GM21390 (cell line): Measurements from ENCODE around the gene SRP14.
"Not testable (repeated sequence)": the region's sequence is repeated elsewhere in the genome, so short reads cannot be mapped to it uniquely, and the experiment has no call there.

Experiments used
- ATAC-seq: cut with Tn5 transposase; IDR thresholded peaks from one replicate; pipeline ENCODE4 v1.9.1; 2021; ENCODE audit not compliant: unreplicated experiment

The SRP14 gene

DNA sequence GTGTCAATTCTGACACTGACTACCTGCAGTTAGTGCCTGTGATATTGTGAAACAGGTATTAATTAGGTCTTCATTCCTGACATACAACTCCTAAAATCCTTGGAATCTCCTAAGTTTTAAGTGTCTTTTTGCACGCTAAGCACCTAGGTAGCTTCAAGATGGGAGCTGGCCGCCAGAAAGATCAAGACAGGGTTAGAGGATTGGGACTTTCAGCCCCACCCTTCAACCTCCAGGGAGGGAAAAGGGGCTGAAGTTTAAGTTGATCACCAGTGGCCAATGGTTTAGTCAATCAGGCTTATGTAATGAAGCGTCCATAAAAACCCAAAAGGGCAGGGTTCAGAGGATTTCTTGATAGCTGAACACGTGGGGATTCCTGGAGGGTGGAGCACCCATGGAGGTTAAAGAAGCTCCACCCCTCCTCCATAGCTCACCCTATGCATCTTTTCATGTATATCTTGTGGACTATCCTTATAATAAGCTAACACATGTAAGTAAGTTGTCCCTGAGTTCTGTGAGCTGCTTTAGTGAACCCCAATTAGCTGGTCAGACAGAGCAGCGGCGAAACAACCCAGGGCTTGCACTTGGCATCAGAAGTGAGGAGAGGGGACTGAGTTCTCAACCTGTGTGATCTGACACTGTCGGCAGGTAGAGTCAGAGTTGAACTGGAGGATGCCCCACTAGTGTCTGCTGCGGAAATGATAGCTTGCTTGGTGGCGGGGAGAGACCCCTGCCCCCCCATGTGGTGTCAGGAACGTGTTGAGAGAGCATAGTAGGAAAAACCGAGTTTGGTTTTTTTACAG lies 12.8 kb upstream of the SRP14 start:
- no peak for ATAC-seq

DNA sequence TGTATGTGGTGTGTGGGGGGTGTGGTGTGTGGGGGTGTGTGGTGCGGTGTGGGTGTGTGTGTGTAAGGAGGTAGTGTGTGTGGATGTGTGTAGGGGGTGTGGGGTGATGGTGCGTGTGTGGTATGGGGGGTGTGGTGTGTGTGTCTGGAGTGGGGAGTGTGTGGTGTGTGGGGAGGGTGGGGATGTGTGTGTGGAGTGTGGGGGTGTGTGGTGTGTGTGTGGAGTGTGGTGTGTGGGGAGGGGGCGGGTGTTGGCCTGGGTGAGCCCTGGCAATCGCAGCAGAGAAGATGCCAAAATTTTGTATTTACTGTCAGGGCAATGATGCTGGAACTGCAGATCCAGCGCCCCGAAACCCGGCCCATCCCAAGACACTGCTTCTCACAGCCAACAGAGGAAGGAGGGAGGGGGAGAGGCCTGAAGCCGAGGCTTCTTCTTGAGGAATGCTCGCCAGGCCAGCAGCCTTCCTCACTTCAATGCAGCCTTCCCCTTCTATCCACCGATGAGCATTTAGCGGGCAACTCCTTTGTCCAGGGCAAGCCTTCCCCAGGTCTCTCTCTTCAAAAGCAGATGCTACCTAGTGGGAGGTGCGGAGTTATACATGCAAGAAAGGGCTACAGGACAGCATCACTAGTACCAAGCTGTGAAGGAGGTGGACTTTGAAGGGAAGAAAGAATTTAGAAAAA lies 11.9 kb upstream of the SRP14 start:
- no peak for ATAC-seq

DNA sequence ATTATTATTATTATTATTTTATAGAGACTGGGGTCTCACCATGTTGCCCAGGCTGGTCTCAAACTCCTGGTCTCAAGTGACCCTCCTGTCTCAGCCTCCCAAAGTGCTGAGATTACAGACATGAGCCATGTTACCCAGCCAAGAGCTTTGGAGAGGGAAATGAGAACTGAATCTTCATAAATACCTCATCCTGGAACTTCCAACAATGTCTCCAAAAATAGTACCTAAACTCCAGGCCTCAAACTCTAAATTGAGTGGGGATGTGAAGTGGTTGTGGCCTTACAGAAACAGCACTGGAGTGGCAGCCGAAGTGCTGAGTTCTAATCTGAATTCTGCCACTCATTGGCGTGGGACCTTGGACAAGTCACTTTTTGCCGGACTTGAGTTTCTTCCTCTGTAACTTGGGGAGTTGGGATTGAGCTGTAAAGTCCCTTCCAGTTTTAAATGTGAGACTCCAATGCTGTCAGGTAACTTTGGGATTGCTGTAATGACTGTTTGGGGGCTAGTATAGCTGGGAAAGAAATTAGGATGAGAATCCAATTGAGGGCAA lies 10.0 kb upstream of the SRP14 start:
- no peak for ATAC-seq

DNA sequence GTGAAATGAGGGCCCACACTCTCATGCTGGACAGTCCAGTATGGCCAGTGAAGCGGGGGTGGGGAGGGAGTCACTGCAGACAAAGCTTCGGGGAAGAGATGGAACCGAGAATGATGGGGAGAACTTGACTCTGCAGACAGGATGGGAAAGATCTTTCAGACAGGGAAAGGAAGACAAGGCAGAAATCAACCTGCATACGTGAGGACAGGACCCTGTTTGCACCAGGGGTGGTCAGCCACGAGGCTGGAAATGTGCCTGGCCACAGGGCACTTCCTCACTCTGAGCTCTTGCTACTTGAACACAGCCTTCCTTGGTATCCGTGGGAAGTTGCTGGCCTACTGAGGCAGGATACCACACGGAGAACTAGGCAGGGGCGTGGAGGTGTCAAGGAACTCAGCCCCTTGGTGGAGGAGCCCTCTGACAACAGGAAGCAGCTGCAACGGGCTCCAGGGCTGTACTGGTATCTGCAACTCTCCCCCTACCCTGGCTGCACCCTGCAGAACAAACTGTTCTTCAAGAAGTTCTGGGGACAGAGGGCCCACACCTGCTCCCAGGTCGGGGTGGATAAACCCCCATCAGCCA lies 9.3 kb upstream of the SRP14 start:
- no peak for ATAC-seq

DNA sequence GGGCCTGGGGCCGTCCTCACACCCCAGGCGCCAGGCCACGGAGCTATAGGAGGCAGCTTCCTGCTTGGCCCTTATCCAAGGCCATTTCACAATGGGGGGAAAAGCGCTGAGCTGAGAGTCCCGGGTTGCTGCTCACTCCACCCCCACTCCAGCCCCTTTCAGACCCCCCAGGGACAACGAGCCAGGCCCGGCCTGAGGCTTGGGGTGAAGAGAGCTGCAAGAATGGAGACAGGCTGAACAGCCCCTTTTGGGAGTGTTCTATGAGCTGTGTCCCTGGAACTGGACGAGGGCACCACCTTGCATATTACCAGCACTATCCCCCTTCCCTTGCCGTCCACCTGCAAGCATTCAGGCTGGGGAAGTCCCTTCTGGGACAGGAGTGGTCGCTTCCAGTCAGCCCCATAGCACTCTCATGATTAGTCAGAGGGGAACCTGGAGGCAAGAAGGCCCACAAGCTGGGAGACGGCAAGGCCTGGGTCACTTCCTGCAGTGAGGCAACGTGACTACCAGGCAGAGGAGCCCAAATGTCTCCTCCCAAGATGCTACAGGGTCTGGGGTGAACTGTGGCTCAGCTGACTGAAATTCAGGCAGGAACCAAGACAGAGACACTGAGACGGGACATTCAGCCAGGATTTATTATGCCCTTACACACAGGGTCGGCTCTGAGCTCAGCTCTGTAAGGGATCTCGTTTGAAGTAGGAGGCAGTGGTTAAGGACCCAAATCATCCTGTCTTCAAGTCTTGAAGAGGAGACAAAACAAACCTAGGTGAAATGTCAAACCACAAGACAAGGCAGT lies 8.6 kb upstream of the SRP14 start:
- peak; percentile 58 for ATAC-seq

DNA sequence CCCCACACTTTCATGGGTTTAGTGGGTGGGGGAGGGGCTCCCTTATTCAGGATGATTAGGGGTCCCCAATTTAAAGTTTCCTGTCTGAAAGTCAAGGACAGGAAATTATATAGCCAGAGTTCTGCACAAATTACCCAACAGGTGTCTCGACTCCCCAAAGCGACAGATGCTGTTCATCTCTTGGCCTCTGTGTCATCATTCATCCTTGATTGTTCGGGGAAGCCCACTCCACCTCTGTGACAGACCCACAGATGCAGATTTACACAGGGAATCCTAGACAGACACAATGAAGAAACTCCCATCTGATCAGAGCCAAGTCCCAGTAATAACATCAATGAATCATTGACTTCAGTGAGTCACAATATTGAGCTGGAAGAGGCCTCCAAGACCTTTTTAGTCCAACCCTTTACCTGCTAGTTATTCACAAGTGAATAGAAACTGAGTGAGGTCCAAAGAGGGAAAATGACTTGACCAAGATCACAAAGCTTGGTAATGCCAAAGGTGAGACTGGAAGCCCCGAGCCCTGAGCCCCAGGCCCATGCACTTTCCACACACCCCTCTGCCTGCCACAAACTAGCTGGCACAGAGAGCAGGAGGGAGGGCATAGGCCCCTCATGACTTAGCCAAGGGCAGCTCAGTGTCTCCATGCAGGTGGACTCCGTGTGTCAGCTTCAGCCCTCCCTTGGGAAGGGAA lies 7.9 kb upstream of the SRP14 start:
- no peak for ATAC-seq

DNA sequence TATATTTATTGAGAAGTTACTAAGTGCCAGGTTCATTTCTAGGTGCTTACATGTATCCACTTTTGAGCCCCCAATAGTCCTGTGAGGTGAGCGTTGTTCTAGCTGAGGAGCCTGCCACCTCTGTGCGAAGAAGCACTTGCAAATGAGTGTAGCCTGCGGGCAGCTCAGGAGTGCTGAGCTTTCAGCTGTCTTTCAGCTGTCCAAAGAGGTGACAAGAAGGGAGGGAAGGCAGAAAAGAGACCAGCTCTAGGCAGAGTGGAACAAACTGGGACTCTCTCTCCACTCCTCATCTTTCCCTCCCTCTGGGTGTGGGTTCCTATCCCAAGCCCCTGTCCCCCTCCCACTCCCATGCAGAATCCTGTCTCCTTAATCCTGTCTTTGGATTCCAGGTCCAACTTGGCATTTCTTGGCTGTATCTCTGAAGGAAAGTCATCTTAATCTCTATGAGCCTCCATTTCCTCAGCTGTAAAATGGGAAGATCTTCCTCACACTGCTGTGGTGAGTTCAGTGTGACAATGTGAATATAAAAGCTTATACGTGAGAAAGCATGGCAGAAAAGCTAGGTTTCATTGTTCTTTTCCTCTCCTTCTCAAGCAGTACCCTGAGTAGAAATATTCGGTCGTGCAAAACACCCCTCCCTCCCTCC lies 6.7 kb upstream of the SRP14 start:
- ATAC-seq, result no peak

DNA sequence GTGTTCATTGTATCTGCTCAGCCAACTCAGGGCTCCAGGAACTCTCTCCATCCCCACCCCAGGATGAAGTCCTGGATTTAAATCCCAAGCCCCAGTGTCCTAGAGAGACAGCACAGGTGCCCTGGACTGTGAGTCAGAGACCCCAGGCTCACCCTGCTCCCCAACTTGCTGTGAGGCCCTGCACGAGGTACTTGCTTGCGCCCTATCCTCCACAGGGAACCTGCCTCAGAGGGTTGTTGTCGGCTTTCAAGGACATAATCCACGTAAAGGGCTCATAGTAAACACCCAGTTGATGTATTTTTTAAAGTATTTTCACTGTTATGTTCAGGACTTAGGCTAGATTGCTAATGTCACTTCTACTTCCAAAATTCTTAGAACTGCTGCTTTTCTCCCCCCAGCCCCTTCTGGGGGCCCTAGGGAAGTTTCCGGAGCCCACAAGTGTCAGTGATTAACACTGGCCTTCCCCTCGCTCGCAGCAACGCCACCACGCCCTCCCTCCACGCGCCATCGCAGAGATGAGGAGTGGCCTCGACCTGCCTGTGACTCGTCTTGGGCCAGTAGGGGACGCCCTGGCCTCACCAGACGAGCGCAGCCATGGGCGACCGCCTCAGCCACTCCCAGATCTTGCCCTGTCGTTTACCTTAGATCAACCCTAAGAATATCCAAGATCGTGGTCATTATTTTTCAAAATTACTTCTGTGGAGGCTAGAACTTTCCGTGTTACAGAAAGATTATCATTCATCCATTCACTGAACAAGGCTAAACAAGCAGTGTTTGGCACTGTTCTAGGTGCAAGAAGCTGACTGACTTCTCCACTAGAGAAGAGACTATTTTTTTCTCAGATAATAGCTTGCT lies 6.0 kb upstream of the SRP14 start:
- ATAC-seq, result peak; percentile 58

DNA sequence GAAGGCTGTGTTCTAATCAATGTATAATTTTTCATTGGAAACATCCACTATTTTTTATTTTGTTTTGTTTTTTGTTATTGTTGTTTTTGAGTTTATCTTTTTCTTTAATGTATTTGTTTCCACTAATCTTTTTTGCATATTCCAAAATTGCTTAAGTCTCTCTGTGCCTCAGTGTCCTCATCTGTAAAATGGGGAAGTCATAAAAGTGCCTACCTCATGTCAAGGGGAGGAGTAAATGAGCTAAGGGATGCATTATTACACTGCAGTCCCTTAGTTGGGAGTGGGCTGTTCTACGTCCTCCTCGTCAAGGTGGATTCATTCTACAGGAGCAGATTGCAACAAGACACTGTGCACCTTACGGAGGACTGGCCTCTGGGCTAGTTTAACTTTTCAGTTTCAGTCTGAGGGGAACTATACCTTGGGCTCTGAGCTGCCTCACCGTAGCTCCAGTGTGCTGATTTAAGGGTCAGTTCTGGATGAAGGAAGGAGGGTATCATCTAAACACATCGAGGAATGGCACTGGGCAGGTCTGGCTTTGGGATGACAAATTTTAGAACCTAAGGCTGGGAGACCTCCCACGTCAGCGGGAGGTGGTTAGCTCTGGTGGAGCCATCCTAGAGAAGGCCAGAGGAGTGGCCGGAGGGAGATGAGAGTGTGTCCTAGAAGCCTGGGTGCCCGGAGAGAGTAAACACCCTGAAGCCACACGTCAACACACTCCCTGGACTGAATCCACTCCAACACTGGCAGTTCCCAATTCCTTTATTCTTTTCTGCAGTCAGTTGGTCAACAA lies 5.1 kb upstream of the SRP14 start:
- no peak for ATAC-seq

DNA sequence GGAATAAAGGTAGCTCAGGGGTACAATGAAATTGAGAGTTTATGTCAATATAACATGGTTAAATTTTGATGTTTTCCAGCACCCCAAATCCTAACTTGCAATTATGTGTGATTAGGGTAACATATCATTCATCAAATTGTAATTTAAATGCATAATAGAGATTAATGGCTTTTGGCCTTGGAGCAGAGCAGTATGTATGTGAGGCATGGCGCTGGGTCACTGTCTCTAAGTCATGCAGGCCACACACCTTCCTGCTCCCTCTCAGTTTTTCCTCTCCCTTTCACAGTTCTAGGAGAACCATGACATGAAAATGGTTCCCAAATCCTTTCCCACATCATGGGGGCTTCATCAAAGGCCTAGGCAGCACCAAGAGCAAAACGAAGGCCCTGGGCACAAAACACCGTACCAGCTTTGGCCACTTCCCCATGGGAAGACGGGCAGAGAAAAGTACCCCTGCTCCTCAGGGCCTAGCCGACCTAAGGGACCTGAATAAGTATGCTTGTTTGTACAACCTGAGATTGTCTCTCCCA lies 3.9 kb upstream of the SRP14 start:
- no peak for ATAC-seq

DNA sequence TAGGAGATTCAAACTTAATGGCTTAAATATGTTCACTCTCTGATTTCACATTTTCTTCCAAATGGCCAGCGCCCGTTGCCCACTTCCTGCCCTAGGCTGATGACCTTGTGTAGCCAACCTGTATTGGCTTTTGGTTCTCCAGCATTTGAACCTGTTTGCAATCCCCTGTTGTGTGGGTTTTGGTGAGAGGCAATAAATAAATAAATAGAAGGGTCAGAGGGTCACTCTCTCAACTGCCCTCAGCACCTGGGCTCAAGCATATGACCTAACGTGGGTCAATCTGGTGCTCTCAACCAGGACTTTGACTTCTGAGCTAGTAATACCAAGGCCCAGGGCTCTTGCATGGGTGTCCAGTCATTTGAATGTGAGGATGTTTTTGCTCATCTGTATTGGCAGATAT lies 1.8 kb upstream of the SRP14 start:
- no peak for ATAC-seq

DNA sequence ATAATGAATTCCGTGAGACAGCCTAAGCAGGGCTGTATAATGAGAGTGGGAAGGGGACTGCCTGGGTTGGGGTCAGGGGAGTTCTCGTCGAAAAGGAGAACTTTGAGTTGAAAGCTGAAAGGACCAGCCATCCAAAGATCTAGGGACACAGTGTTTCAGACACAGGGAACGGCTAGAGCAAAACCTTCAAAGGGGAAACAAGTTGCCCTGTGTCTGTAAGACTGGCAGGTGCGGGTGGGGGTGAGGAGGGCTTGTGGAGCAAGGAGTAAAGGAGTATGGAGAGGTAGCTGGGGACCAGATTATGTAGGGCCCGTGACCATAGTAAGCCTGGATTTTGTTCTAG lies 1.3 kb upstream of the SRP14 start:
- ATAC-seq, result no peak

DNA sequence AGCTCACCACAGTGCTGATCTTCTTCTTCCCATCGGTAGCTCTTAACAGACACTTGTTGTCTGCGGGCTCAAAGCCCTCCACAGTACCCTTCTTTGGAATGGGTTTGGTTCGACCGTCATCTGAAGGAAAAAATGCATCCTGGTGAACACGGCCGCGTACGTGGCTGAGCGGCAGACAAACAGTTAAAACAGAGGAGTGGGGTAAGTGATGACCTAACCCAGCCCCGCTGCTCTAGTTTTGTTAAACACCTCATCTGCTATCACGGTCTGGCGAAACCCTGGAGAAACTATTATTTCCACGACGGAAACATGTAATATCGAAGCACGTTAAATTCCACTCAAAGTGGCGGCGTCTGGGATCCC lies 725 bp downstream of the SRP14 start:
- no peak for ATAC-seq

DNA sequence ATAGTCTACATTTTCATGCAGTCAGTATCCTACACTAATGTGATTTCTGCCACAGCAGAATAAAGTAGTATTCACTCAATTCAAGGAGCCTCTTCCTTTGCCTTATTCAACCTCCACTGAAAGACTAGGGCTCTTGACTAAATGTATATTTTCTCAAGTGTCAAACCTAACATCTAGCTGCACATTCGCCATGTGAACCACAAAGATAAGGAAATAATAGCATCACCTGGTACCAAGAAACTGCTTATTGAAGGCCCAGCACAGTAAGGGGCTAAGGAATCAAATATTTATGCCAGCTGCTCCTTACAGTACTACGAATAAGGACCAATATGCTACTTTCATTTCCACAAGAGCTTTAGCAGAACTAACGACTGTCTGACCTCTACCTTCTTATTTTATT lies 1.3 kb downstream of the SRP14 start:
- no peak for ATAC-seq

DNA sequence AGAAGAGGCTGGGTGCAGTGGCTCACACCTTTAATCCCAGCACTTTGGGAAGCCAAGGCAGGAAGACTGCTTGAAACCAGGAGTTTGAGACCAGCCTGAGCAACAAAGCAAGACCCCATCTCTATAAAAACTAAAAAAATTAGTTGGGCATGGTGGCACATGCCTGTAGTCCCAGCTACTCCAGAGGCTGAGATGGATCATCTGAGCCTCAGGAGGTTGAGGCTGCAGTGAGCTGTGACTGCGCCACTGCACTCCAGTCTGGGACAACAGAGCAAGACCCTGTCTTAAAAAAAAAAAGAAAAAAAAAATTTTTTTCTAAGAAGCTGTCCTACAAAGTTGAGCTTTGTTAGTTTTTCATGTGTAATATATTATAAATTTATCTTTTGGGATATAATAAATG lies 3.8 kb downstream of the SRP14 start:
- not testable (repeated sequence) for ATAC-seq

DNA sequence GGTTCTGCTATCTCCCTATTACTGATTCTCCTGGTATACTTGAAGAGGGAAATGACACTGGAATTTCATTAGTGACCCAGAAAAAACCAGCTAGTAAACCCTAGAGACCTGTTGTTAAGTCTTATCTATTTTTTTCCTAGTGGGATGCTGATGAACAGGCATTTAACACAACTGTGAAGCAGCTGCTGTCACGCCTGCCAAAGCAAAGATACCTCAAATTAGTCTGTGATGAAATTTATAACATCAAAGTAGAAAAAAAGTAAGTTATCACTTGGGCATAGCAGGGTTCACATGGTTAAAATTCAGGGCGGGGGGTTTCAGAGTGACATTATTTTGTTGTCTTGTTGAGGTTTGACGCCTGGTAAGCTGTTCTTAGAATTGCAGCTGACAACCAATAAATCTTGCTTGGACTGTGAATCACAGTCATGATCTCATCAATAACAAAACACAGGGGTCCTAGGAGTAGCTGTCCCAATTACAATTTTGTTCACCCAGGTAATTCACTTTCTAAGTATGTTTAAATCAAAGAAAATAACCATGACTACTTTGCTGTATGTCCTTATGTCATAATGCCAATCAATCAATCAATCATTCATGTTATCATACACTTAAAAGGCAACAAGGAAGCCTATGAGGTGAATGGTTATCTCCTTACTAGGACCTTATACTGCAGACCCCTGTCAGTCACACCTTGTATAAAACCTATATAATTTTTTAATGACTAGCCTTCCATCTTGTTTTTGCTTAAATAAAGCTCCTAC lies 4.6 kb downstream of the SRP14 start:
- ATAC-seq, result no peak

DNA sequence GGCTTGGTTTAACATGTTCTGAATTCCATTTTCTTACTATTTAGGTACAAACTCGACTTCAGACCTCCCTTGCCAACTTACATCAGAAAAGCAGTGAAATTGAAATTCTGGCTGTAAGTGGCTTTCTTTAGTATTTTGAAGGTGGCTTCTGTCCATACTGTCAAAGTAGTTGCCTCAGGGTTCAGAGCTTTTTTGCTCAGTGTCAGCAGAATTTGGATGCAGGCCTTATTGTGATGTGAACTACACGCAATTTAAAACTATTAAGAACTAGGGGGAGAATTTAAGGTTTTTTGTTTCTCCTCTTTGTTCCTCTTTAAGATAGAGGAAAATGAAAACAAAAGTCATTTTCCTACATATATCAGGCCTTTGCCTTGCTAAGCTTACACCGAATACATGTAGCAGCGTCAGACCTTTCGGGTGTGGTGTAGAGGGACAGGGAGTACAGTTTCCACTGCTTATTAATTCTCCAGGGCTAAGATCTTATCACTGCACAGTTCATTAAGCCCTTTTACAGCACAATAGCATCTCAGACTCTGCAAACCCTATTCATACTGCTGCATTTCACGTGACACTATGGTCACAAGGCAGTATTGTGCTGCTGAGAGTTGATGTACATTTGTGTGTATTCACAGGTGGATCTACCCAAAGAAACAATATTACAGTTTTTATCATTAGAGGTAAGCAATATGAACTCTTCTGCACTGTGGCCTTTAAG lies 6.7 kb downstream of the SRP14 start:
- ATAC-seq, result no peak
